GM13977 (cell line): ENCODE data around the gene APBA3.

ENCODE experiments used
- DNase-seq: peaks from one replicate; pipeline ENCODE4 v3.0.0; 2012; ENCODE audit warnings: low spot score
- CTCF ChIP-seq: IDR thresholded peaks from 2 replicates; pipeline ENCODE4 v1.5.1; 2012; ENCODE audit warnings: mild to moderate bottlenecking, control low read depth; ENCODE audit not compliant: insufficient read depth; ENCODE audit errors: extremely low read depth, missing control alignments
- in situ Hi-C: fragments of 300-500 bp; cut with MboI; formaldehyde crosslinking; loops from one replicate; pipeline ENCODE4 v1.12.0; 2022; ENCODE audit warnings: low sequenced_read_pairs, low pct_unique_long_range_greater_than_20kb, mixed read lengths, inconsistent platforms; ENCODE audit not compliant: unreplicated experiment

APBA3 gene

DNA sequence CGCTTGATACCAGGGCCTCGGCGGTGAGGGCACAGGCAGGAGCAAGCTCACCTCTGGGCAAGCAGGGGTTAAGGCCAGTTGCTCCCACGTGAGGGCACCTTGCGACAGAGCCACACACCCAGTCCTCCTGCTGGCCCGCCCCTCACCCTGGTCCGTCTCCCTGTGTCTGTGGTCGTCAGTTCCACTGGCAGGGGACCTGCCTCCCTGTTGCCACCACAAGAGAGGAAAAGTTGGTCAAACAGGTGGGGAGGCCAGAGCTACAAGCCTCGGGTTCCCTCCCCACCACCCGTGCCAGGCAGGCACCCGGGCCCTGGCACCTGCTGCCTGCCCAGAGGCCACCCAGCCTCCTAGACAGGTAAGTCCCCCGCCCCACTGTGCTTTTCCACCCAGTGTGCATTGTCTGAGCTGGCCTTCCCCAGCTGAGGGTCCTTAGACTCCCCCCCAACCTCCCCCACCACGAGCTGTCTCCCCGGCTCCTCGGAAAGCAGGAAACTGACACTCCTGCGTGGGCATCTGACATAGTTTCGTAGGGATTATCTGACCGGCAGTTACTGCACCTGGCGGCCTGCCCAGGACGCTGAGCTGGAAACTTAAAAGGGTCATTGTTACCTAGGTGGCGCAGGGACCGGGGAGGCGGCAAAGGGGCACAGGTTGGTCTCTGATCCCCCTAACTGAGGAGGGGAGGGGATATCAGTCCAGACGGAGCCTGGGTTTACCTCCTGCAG is 53.1 kb downstream of the APBA3 start, which contains the start of gene TJP3:
TSS of gene TJP3 (plus strand) at position 178 of the 725 bp plus-strand sequence. CDS start 20,049 bp downstream, outside the sequence.
- no peak for TF ChIP-seq CTCF
- DNase-seq = no peak
- in situ Hi-C loops = no loop called here

DNA sequence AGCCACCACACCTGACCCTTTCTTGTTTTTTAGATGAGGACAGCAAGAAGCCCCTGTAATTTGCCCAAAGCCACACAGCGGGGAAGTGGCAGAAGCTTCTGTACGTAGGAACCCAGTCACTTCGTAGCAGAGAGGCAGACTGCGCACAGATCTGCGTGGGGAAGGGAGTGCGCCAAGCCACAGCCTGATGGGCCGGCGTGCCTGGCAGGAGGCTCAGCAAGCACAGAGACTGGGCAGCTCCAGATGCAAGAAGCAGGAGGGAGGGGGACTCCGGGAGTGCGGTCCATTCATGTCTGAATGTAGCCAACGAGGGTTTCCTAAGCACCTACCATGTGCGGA is 53.7 kb downstream of the APBA3 start:
- in situ Hi-C loops = no loop called here
- no peak for DNase-seq
- no peak for TF ChIP-seq CTCF

GRCh38 chr19:3701200-3701599 is 60.3 kb downstream of the APBA3 start:
- no peak for TF ChIP-seq CTCF
- in situ Hi-C loops = loop anchor here (5.0 kb wide), 1 partner anchor 39 kb away; no protein-coding TSS in a partner anchor
- DNase-seq = no peak
